ENCODE measurements around the gene CDK18. TPM values are rescaled to one million over a fixed set of nuclear protein-coding genes. Genes with fewer than 3 reads are reported as not detected.

Gene CDK18
- total and polyA plus RNA-seq, 2 donors from 2014 or later = 25.7 to 36.3 TPM

DNA sequence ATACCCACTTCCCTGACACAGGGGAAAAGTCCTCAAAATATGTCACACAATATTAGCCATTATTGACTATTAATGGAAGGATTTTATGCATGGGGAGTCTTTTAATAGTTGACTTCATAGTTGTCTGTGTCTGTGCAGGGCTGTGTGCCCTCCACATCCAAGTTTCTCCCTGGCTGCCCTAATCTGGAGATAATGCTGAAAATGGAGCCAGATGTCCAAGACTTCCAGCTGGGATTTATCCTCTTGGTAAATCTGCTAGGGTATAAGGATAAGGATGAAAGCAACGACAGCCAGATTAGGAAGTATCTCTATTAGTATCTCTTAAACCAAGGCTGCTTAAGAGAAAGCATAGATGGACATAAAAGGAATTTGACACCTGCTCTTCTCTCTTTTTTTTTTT, 42.1 kb downstream of the CDK18 start:
- no peaks in the 10 kb centered on the region for H3K36me3 ChIP-seq (ENCODE audit: control insufficient read depth in 2 of 3, insufficient read depth in 3 of 3, low read length in 3 of 3)
- no peak for DNase-seq
- intact Hi-C loops (cut with DNase I) = no loop called here

DNA sequence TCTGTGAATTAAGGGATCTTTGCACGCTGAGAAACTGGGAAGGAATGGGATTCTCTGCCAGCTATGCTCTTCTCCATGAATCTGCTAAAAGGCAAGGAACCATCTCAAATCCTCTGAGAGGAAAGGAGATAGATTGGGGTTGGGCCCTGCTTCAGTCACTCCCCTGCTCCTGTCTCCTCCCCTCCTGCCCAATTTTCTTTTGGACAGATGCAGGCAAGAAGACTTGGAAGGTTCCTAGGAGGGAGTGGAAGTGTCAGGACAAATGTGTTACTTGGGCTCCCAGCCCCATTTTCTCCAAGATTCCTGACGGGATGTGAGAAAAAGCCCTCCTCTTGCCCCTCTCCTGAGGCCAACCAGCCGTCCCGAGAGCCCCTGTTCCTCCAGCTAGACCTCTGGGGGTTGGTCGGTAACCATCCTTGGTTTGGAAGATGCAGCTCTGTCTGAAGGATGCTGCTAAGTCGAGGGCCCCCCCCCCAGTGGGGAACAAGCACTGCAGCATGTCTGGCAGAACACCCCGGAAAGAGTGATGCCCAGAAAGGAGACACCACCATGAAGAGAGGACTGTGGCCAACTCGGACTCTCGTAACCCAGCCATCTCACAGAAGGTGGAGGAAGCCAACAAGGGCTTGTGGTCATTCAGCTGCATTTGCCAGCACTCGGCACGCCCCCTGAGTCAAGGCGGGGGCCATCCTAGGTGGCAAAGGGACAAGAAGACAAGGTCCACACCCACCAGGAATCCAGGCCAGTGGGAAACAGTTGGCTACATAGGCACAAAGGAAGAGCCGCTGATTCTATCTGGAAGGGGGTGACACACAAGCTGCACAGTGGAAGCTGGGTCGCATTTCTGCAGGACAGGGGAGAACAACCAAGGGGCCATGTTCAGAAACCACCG, 43.7 kb downstream of the CDK18 start:
- FAIRE-seq = no peak
- intact Hi-C loops (cut with DNase I) = no loop called here

More for the DNA sequence above, 42.1 kb downstream of the CDK18 start:
- TF ChIP-seq, protein P1, sequence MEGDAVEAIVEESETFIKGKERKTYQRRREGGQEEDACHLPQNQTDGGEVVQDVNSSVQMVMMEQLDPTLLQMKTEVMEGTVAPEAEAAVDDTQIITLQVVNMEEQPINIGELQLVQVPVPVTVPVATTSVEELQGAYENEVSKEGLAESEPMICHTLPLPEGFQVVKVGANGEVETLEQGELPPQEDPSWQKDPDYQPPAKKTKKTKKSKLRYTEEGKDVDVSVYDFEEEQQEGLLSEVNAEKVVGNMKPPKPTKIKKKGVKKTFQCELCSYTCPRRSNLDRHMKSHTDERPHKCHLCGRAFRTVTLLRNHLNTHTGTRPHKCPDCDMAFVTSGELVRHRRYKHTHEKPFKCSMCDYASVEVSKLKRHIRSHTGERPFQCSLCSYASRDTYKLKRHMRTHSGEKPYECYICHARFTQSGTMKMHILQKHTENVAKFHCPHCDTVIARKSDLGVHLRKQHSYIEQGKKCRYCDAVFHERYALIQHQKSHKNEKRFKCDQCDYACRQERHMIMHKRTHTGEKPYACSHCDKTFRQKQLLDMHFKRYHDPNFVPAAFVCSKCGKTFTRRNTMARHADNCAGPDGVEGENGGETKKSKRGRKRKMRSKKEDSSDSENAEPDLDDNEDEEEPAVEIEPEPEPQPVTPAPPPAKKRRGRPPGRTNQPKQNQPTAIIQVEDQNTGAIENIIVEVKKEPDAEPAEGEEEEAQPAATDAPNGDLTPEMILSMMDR (IDR thresholded peaks at IDR 0.05; ENCODE audit: borderline replicate concordance, extremely low read depth, insufficient read depth) = no peak
- Histone ChIP-seq H3K4me3 (ENCODE audit: low read length in 3 of 3) (no peak overlapping the region), H3K27ac (ENCODE audit: low read depth in 2 of 2, low read length in 2 of 2) (no peak overlapping the region), H3K9me3 (ENCODE audit: control insufficient read depth in 2 of 3, insufficient read depth in 1 of 3, low read length in 3 of 3) (no peaks in the 10 kb centered on the region), H3K4me1 (ENCODE audit: control insufficient read depth in 2 of 3, insufficient read depth in 2 of 3, low read depth in 1 of 3, low read length in 3 of 3) (peaks cover 0 to 8% (median 3%) of the 10 kb centered on the region in 3 donors), H3K9ac (ENCODE audit: low read length in 3 of 3) (no peak overlapping the region), H3K27me3 (ENCODE audit: control insufficient read depth, insufficient read depth, low read length) (no peaks in the 10 kb centered on the region)
- FAIRE-seq = no peak

DNA sequence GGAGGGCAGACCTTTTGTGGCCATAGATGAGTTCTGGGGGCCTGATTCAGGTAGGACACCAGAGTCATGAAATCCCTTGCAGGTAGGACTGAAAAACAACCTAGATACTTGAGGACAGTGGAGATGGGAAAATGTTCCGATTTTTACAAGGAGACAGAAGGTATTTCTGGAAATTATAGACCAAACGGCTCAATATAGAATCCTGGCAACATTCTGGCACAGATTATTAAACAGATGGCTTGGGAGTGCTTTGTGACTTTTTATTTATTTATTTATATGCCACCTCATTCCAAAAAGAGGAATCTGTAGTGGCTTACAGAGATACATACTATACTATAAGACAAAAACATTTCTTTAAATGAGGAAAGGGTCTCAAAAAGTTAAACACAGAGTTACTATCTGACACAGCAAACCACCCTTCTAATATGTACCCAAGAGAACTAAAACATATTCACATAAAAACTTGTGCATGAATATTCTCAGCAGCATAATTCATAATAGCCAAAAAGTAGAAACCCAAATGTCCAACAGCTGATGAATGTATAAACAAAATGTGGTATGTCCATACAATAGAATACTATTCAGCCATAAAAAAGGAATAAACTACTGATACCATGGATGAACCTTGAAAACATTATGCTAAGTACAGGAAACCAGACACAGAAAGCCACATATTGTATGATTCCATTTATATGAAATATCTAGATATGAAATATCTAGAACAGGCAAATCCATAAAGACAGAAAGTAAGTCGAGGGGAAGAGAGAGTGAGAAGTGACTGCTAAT, 49.8 kb downstream of the CDK18 start:
- Histone ChIP-seq H3K9ac (ENCODE audit: low read length in 3 of 3) (no peak overlapping the region), H3K4me1 (ENCODE audit: control insufficient read depth in 2 of 3, insufficient read depth in 2 of 3, low read depth in 1 of 3, low read length in 3 of 3) (no peaks in the 10 kb centered on the region), H3K36me3 (ENCODE audit: control insufficient read depth in 2 of 3, insufficient read depth in 3 of 3, low read length in 3 of 3) (no peaks in the 10 kb centered on the region), H3K27me3 (ENCODE audit: control insufficient read depth, insufficient read depth, low read length) (no peaks in the 10 kb centered on the region), H3K9me3 (ENCODE audit: control insufficient read depth in 2 of 3, insufficient read depth in 1 of 3, low read length in 3 of 3) (no peaks in the 10 kb centered on the region), H3K4me3 (ENCODE audit: low read length in 3 of 3) (no peak overlapping the region), H3K27ac (ENCODE audit: low read depth in 2 of 2, low read length in 2 of 2) (no peak overlapping the region)
- FAIRE-seq (no peak), DNase-seq (no peak)
- TF ChIP-seq, protein P1 (IDR thresholded peaks at IDR 0.05; ENCODE audit: borderline replicate concordance, extremely low read depth, insufficient read depth) = no peak
- intact Hi-C loops (cut with DNase I) = no loop called here

More for the DNA sequence above, 43.7 kb downstream of the CDK18 start:
- no peak overlapping the region for H3K9ac ChIP-seq (ENCODE audit: low read length in 3 of 3)
- H3K4me3 ChIP-seq (ENCODE audit: low read length in 3 of 3) = no peak overlapping the region
- H3K36me3 ChIP-seq (ENCODE audit: control insufficient read depth in 2 of 3, insufficient read depth in 3 of 3, low read length in 3 of 3) = no peaks in the 10 kb centered on the region
- no peak overlapping the region for H3K27ac ChIP-seq (ENCODE audit: low read depth in 2 of 2, low read length in 2 of 2)
- no peaks in the 10 kb centered on the region for H3K9me3 ChIP-seq (ENCODE audit: control insufficient read depth in 2 of 3, insufficient read depth in 1 of 3, low read length in 3 of 3)
- H3K27me3 ChIP-seq (ENCODE audit: control insufficient read depth, insufficient read depth, low read length) = no peaks in the 10 kb centered on the region
- DNase-seq = peak in 1 of 5 donors; percentile 13
- TF ChIP-seq, protein P1 (IDR thresholded peaks at IDR 0.05; ENCODE audit: borderline replicate concordance, extremely low read depth, insufficient read depth) = no peak
- peaks cover 0 to 5% (median under 1%) of the 10 kb centered on the region in 3 donors for H3K4me1 ChIP-seq (ENCODE audit: control insufficient read depth in 2 of 3, insufficient read depth in 2 of 3, low read depth in 1 of 3, low read length in 3 of 3)
